GM21619 (cell line): ENCODE data around the gene MC3R.

Experiments
- ATAC-seq: cut with Tn5 transposase; IDR thresholded peaks from one replicate; pipeline ENCODE4 v1.9.1; 2021; ENCODE audit not compliant: unreplicated experiment

MC3R gene

GRCh38 chr20:56249244-56249955 lies 868 bp downstream of the MC3R start:
- peak; percentile 67 for ATAC-seq

- ATAC-seq = no peak
Observed at GRCh38 chr20:56249956-56250355, 1.4 kb downstream of the MC3R start.

- ATAC-seq = no peak
Observed at GRCh38 chr20:56257604-56258003, 9.1 kb downstream of the MC3R start.

- no peak for ATAC-seq
Observed at GRCh38 chr20:56259948-56260347, 11.4 kb downstream of the MC3R start.

GRCh38 chr20:56268536-56268935 lies 20.0 kb downstream of the MC3R start:
- no peak for ATAC-seq

GRCh38 chr20:56271974-56272373 lies 23.4 kb downstream of the MC3R start:
- no peak for ATAC-seq

- no peak for ATAC-seq
Observed at GRCh38 chr20:56273491-56273890, 25.0 kb downstream of the MC3R start.

GRCh38 chr20:56274156-56274555 lies 25.6 kb downstream of the MC3R start:
- no peak for ATAC-seq

GRCh38 chr20:56278196-56278595 lies 29.7 kb downstream of the MC3R start:
- no peak for ATAC-seq

- no peak for ATAC-seq
Observed at GRCh38 chr20:56285496-56285895, 37.0 kb downstream of the MC3R start.

- ATAC-seq = no peak
Observed at GRCh38 chr20:56289652-56290051, 41.1 kb downstream of the MC3R start.

GRCh38 chr20:56299362-56299761 lies 50.8 kb downstream of the MC3R start:
- no peak for ATAC-seq
